ENCODE data around the gene SH3PXD2A.

DNA sequence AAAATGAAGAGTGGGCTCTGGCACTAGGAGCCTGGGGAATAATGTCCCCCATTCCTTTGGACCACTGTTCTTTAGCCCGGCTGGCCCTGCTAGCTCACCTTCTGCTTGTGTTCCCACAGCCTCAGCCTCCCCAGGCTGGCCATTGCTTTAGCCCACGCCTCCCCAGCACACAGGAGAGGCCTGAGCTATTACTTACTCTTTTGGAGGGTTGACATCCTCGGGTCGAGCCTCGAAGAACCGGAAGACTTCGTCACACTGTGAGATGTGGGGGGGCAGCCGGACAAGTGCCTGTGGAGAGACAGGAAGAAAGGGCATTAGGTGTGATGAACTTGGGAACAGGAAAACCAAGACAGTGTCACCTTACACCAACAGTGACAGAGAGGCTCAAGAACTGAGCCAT lies 131.3 kb downstream of the SH3PXD2A start:
- TF ChIP-seq POLR2A (IDR thresholded peaks at IDR 0.05; ENCODE audit: low read depth, low read length) (no peak), POLR2AphosphoS5 (IDR thresholded peaks at IDR 0.05; ENCODE audit: low read depth, low read length) (no peak), TAF1 (IDR thresholded peaks at IDR 0.05; ENCODE audit: low read depth, low read length) (no peak), POU2F2 (IDR thresholded peaks at IDR 0.05; ENCODE audit: low read depth, low read length) (no peak)

Measured in GM12891 (cell line).